Measurements from ENCODE around the gene GRK5. TPM values are rescaled to one million over a fixed set of nuclear protein-coding genes. Genes with fewer than 3 reads are reported as not detected.

GRK5 gene
- total RNA-seq, 1 donor from 2014 or later = 26.2 TPM

GRCh38 chr10:119316002-119316358 lies 108.6 kb downstream of the GRK5 start:
- DNase-seq (ENCODE audit: low spot score) = no peak

- peak; percentile 81 for DNase-seq (ENCODE audit: low spot score)
Measured at GRCh38 chr10:119316729-119317097, 109.3 kb downstream of the GRK5 start.

- DNase-seq (ENCODE audit: low spot score) = no peak
Measured at GRCh38 chr10:119318411-119319160, 111.2 kb downstream of the GRK5 start.

GRCh38 chr10:119319161-119319919 lies 112.0 kb downstream of the GRK5 start:
- no peak for DNase-seq (ENCODE audit: low spot score)

- DNase-seq (ENCODE audit: low spot score) = no peak
Measured at GRCh38 chr10:119319920-119320258, 112.5 kb downstream of the GRK5 start.

- DNase-seq (ENCODE audit: low spot score) = no peak
Measured at GRCh38 chr10:119320981-119321380, 113.6 kb downstream of the GRK5 start.

GRCh38 chr10:119323085-119324016 lies 116.0 kb downstream of the GRK5 start:
- DNase-seq (ENCODE audit: low spot score) = no peak

- no peak for DNase-seq (ENCODE audit: low spot score)
Measured at GRCh38 chr10:119325131-119325530, 117.8 kb downstream of the GRK5 start.

- DNase-seq (ENCODE audit: low spot score) = no peak
Measured at GRCh38 chr10:119326167-119326566, 118.8 kb downstream of the GRK5 start.

GRCh38 chr10:119327096-119327745 lies 119.8 kb downstream of the GRK5 start:
- no peak for DNase-seq (ENCODE audit: low spot score)

- DNase-seq (ENCODE audit: low spot score) = no peak
Measured at GRCh38 chr10:119328223-119328622, 120.9 kb downstream of the GRK5 start.

GRCh38 chr10:119330342-119330741 lies 123.0 kb downstream of the GRK5 start:
- no peak for DNase-seq (ENCODE audit: low spot score)

- DNase-seq (ENCODE audit: low spot score) = no peak
Measured at GRCh38 chr10:119331061-119331460, 123.7 kb downstream of the GRK5 start.

- DNase-seq (ENCODE audit: low spot score) = no peak
Measured at GRCh38 chr10:119333146-119333792, 125.9 kb downstream of the GRK5 start.

- DNase-seq (ENCODE audit: low spot score) = no peak
Measured at GRCh38 chr10:119335671-119336353, 128.4 kb downstream of the GRK5 start.

GRCh38 chr10:119336599-119336998 lies 129.2 kb downstream of the GRK5 start:
- no peak for DNase-seq (ENCODE audit: low spot score)

GRCh38 chr10:119337223-119337622 lies 129.9 kb downstream of the GRK5 start:
- no peak for DNase-seq (ENCODE audit: low spot score)

GRCh38 chr10:119337796-119338432 lies 130.5 kb downstream of the GRK5 start:
- no peak for DNase-seq (ENCODE audit: low spot score)

- no peak for DNase-seq (ENCODE audit: low spot score)
Measured at GRCh38 chr10:119339109-119339508, 131.7 kb downstream of the GRK5 start.

GRCh38 chr10:119340893-119341458 lies 133.6 kb downstream of the GRK5 start:
- no peak for DNase-seq (ENCODE audit: low spot score)
